Measurements from ENCODE around the gene MTF2. TPM values are rescaled to one million over a fixed set of nuclear protein-coding genes. Genes with fewer than 3 reads are reported as not detected.
A peak's percentile ranks its signal among the peaks of the same experiment; 100 is the strongest.

Gene MTF2
- total and polyA plus RNA-seq, 12 donors, result 3.9 to 14.0 (median 8.3) TPM

GRCh38 chr1:93056214-93056613 lies 22.9 kb upstream of the MTF2 start:
- Histone ChIP-seq H3K4me1 (no peaks in the 10 kb centered on the region), H3K36me3 (no peaks in the 10 kb centered on the region), H3K9me3 (no peaks in the 10 kb centered on the region), H3K27ac (no peak overlapping the region), H3K27me3 (peaks cover 0 to 8% (median 3%) of the 10 kb centered on the region in 7 donors), H3K4me3 (no peak overlapping the region)
- intact Hi-C loops (cut with DNase I), result no loop called here
- no peak for TF ChIP-seq CTCF (IDR thresholded peaks at IDR 0.05)
- ATAC-seq (no peak), DNase-seq (no peak)
- WGBS, 2 donors, result 30 to 33% methylated on average over 4 of the region's 4 CpGs

- no peak for ATAC-seq
- peaks cover 0 to 8% (median 3%) of the 10 kb centered on the region in 7 donors for H3K27me3 ChIP-seq
Measured at GRCh38 chr1:93056649-93057048, 22.4 kb upstream of the MTF2 start.

GRCh38 chr1:93061895-93062792 lies 16.9 kb upstream of the MTF2 start:
- Histone ChIP-seq H3K4me1 (no peaks in the 10 kb centered on the region), H3K27me3 (peaks cover 0 to 8% (median 0%) of the 10 kb centered on the region in 7 donors), H3K36me3 (no peaks in the 10 kb centered on the region), H3K27ac (no peak overlapping the region), H3K4me3 (no peak overlapping the region), H3K9me3 (no peaks in the 10 kb centered on the region)
- TF ChIP-seq CTCF (IDR thresholded peaks at IDR 0.05), result peak in 6 of 9 donors; percentile 35 to 61 (median 56)
- no peak for DNase-seq
- intact Hi-C loops (cut with DNase I), result loop anchor here in 3 of 10 donors (5.0 to 10.0 kb wide), 3 partner anchors 40 to 207 kb away; no protein-coding TSS in a partner anchor
- WGBS, 2 donors, result 50 to 64% methylated on average over 3 of the region's 3 CpGs
- peak in 1 of 8 donors; percentile 37 for ATAC-seq

More at GRCh38 chr1:93056649-93057048, 22.4 kb upstream of the MTF2 start:
- no peak for TF ChIP-seq CTCF (IDR thresholded peaks at IDR 0.05)
- Histone ChIP-seq H3K9me3 (no peaks in the 10 kb centered on the region), H3K4me1 (no peaks in the 10 kb centered on the region), H3K4me3 (no peak overlapping the region), H3K36me3 (no peaks in the 10 kb centered on the region), H3K27ac (no peak overlapping the region)
- intact Hi-C loops (cut with DNase I), result no loop called here
- 78 to 85% methylated on average over 2 of the region's 2 CpGs for WGBS, 2 donors
- DNase-seq, result no peak

- no peak for ATAC-seq
Measured at GRCh38 chr1:93076268-93076667, 2.8 kb upstream of the MTF2 start.

More at GRCh38 chr1:93076268-93076667, 2.8 kb upstream of the MTF2 start:
- no peak for TF ChIP-seq CTCF (IDR thresholded peaks at IDR 0.05)
- Histone ChIP-seq H3K27ac (no peak overlapping the region), H3K36me3 (no peaks in the 10 kb centered on the region), H3K4me1 (peaks cover 0 to 22% (median 12%) of the 10 kb centered on the region in 9 donors), H3K27me3 (no peaks in the 10 kb centered on the region), H3K9me3 (peaks cover 0 to 3% (median 0%) of the 10 kb centered on the region in 11 donors), H3K4me3 (no peak overlapping the region)
- intact Hi-C loops (cut with DNase I), result loop anchor here in 1 of 10 donors (5.0 kb wide), 1 partner anchor 106 kb away; the partner anchor contains the start of genes CCDC18 and TMED5
- no peak for DNase-seq
- 83 to 86% methylated on average over 4 of the region's 4 CpGs for WGBS, 2 donors

Data from heart right ventricle (tissue), 16 donors.